Loucy (cell line): ENCODE data around the gene SEPTIN6.

Experiments
- CTCF ChIP-seq: fragments of 200-600 bp; sonication (generic); conservative IDR thresholded peaks from 2 replicates; pipeline ENCODE4 v1.5.1; 2014; ENCODE audit warnings: mild to moderate bottlenecking, antibody characterized with exemption, low read length
- EZH2phosphoT487 ChIP-seq: fragments of 200-600 bp; IDR thresholded peaks from 2 replicates; pipeline ENCODE4 v1.6.1; 2018; ENCODE audit warnings: antibody characterized with exemption, mild to moderate bottlenecking, moderate library complexity, borderline replicate concordance

- no peak for TF ChIP-seq CTCF
- TF ChIP-seq EZH2phosphoT487, result no peak
Observed at GRCh38 chrX:119685225-119686066, 7.5 kb downstream of the SEPTIN6 start.
